HL-60/S4 treated with retinoic acid at 250 ng/mL for 4 days and 3 days (cell line): Measurements from ENCODE around the gene CGRRF1.

Source experiments
- in situ Hi-C: fragments of 300-500 bp; cut with MboI; formaldehyde crosslinking; loops from 2 replicates; pipeline ENCODE4 v1.7.0; 2022; ENCODE audit warnings: low sequenced_read_pairs

CGRRF1 gene

GRCh38 chr14:54509546-54510501 lies at the start of gene CGRRF1:
CGRRF1 (plus strand) TSS chr14:54509906; CDS start chr14:54509960, 54 bp downstream.
- in situ Hi-C loops = no loop called here

- in situ Hi-C loops = no loop called here
These were observed 47.7 kb upstream of the CGRRF1 start for GRCh38 chr14:54462048-54462447.

GRCh38 chr14:54465654-54466053 lies 44.1 kb upstream of the CGRRF1 start:
- in situ Hi-C loops = no loop called here

- in situ Hi-C loops = no loop called here
These were observed 42.4 kb upstream of the CGRRF1 start for GRCh38 chr14:54467280-54467679.

- in situ Hi-C loops = no loop called here
These were observed 39.0 kb upstream of the CGRRF1 start for GRCh38 chr14:54470701-54471100.

- in situ Hi-C loops = no loop called here
These were observed 38.1 kb upstream of the CGRRF1 start for GRCh38 chr14:54471641-54472040.

GRCh38 chr14:54472315-54472714 lies 37.4 kb upstream of the CGRRF1 start:
- in situ Hi-C loops = no loop called here

GRCh38 chr14:54474232-54474793 lies 35.4 kb upstream of the CGRRF1 start:
- in situ Hi-C loops = no loop called here

GRCh38 chr14:54475187-54475899 lies 34.4 kb upstream of the CGRRF1 start:
- in situ Hi-C loops = no loop called here

- in situ Hi-C loops = no loop called here
These were observed 33.8 kb upstream of the CGRRF1 start for GRCh38 chr14:54475911-54476310.

- in situ Hi-C loops = no loop called here
These were observed 31.0 kb upstream of the CGRRF1 start for GRCh38 chr14:54478636-54479215.

GRCh38 chr14:54480830-54481562 lies 28.7 kb upstream of the CGRRF1 start:
- in situ Hi-C loops = no loop called here

- in situ Hi-C loops = no loop called here
These were observed 28.0 kb upstream of the CGRRF1 start for GRCh38 chr14:54481695-54482094.

- in situ Hi-C loops = no loop called here
These were observed 26.5 kb upstream of the CGRRF1 start for GRCh38 chr14:54483073-54483745.

- in situ Hi-C loops = no loop called here
These were observed 25.9 kb upstream of the CGRRF1 start for GRCh38 chr14:54483846-54484245.

- in situ Hi-C loops = no loop called here
These were observed 23.0 kb upstream of the CGRRF1 start for GRCh38 chr14:54486685-54487084.

GRCh38 chr14:54487771-54488170 lies 21.9 kb upstream of the CGRRF1 start:
- in situ Hi-C loops = no loop called here

- in situ Hi-C loops = no loop called here
These were observed 21.4 kb upstream of the CGRRF1 start for GRCh38 chr14:54488318-54488645.

- in situ Hi-C loops = no loop called here
These were observed 20.9 kb upstream of the CGRRF1 start, which contains the start of gene GMFB for GRCh38 chr14:54488646-54489317. GMFB (minus strand) TSS chr14:54488980; CDS start chr14:54488927, 53 bp downstream.

GRCh38 chr14:54489318-54489683 lies 20.4 kb upstream of the CGRRF1 start:
- in situ Hi-C loops = no loop called here
